ENCODE measurements around the gene PYY.

DNA sequence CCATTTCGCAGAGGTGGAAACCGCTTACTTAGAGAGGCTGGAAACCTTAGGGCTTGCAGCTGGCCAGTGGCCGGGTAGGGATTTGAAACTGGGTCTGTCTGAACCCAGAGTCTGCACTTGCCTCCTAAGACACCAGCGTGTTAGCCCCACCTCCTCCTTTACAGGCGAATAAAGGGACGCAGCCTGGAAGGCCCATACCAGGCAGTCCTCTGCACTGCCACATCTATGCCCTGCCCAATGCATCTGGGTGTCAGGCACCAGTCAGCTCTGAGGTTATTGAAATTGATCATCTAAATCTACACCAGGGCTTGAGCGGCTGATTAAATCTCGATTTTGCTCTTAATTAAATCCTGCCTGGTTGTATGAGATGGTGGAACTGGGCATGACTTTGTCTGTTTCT, 30.8 kb upstream of the PYY start:
- TF ChIP-seq CTCF (conservative IDR thresholded peaks at IDR 0.05; ENCODE audit: low read depth, low read length): no peak
- TF ChIP-seq EZH2 (IDR thresholded peaks at IDR 0.05; ENCODE audit: low read length, unreplicated experiment): no peak
